Ovary (tissue), 3 donors: ENCODE results near the gene MCTP1.

Experiments used
- CTCF ChIP-seq, 3 donors: fragments of 450-650 bp in 2 of 3; fragments of 200-600 bp in 1 of 3; IDR thresholded peaks; one replicate each; pipeline versions ENCODE4 v1.5.1 to v1.8.0; 2016 to 2022; ENCODE audit warnings: antibody characterized with exemption in 3 of 3, mild to moderate bottlenecking in 1 of 3
- EP300 ChIP-seq: sonication (generic); formaldehyde crosslinking; IDR thresholded peaks from one replicate; pipeline ENCODE4 v1.6.1; 2017; ENCODE audit warnings: antibody characterized with exemption
- POLR2A ChIP-seq: fragments of 450-650 bp; IDR thresholded peaks from one replicate; pipeline ENCODE4 v1.6.1; 2017; ENCODE audit warnings: antibody characterized with exemption, mild to moderate bottlenecking, moderate library complexity
- donor health status: DM: no; HTN: no; CAD: no.

DNA sequence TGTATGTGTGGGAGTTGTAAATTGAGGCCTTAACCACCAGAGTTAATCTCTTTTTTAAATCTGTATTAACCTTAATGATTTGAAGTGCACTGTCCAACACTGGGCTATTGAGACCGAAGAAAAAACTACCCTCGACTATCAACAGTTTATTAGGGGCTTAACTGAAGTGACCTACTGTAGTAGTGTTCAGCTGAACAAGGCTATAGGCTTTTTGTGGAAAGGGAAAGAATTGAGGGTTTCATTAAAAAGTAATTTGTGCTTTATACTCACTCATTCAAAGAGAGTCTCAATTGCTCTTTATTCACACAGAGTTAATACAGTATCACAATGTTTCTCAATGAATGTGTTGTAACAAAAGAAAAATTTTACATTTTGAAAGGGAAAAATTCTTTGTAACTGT is 399.0 kb downstream of the MCTP1 start:
- TF ChIP-seq CTCF (IDR thresholded peaks at IDR 0.05) (no peak), POLR2A (no peak), EP300 (no peak)
